ENCODE data around the gene LINGO1.

- TF ChIP-seq POLR2A (IDR thresholded peaks at IDR 0.05) = no peak
- no peak for TF ChIP-seq CTCF (IDR thresholded peaks at IDR 0.05)
These were observed 1.2 kb upstream of the LINGO1 start for GRCh38 chr15:77633913-77634265.
